IMR-90 (cell line): ENCODE measurements around the gene MRPL1. TPM values are rescaled to one million over a fixed set of nuclear protein-coding genes. Genes with fewer than 3 reads are reported as not detected.

ENCODE experiments used
- ATAC-seq: fragments of 200-7000 bp; cut with Tn5 transposase; 2 replicates; pipeline ENCODE4 v1.9.1; 2020; ENCODE audit warnings: low read depth, mild to moderate bottlenecking, moderate library complexity
- BruUV-seq: library from RNA; stranded (reverse); fragments of 400-500 nt; replicated peaks from 2 replicates; lab custom pipeline; 2021; lab: Mats Ljungman, UMichigan
- CTCF ChIA-PET: fragments of 300-600 bp; formaldehyde crosslinking; extraction: SDS; loops from one replicate; lab custom pipeline; 2021; ENCODE audit warnings: antibody characterized with exemption; lab: Yijun Ruan, JAX
- POLR2A ChIA-PET: fragments of 300-600 bp; sonication (Branson Sonifier 250); formaldehyde crosslinking; loops from one replicate; lab custom pipeline; 2022; ENCODE audit warnings: antibody characterized with exemption; ENCODE audit not compliant: unreplicated experiment; lab: Charles Lee
- DNase-seq: peaks from one replicate; pipeline ENCODE4 v3.0.0; 2013
- H2AFZ ChIP-seq: replicated peaks from 2 replicates; pipeline ENCODE3; 2013; ENCODE audit warnings: low read length, mild to moderate bottlenecking; ENCODE audit not compliant: poor library complexity
- H2AK5ac ChIP-seq: 2 replicates; pipeline ENCODE4 v1.6.1; 2013; ENCODE audit warnings: low read depth, low read length, inconsistent platforms
- H2AK9ac ChIP-seq: replicated peaks from 2 replicates; pipeline ENCODE3; 2013; ENCODE audit warnings: mild to moderate bottlenecking, low read depth, low read length, moderate library complexity; ENCODE audit not compliant: poor library complexity
- H2BK120ac ChIP-seq: 2 replicates; pipeline ENCODE4 v1.6.1; 2013; ENCODE audit warnings: low read depth, low read length, inconsistent platforms
- H2BK15ac ChIP-seq: 3 replicates; pipeline ENCODE4 v1.6.1; 2013; ENCODE audit warnings: low read depth, low read length, inconsistent platforms
- H2BK20ac ChIP-seq: 2 replicates; pipeline ENCODE4 v1.6.1; 2013; ENCODE audit warnings: low read depth, mild to moderate bottlenecking, inconsistent platforms, low read length, moderate library complexity
- H2BK5ac ChIP-seq: 2 replicates; pipeline ENCODE4 v1.6.1; 2013; ENCODE audit warnings: mild to moderate bottlenecking, low read depth, low read length, inconsistent platforms; ENCODE audit not compliant: poor library complexity, severe bottlenecking
- H3K14ac ChIP-seq: replicated peaks from 2 replicates; pipeline ENCODE4 v1.6.1; 2013; ENCODE audit warnings: low read depth, low read length, inconsistent platforms
- H3K18ac ChIP-seq: 2 replicates; pipeline ENCODE4 v1.6.1; 2013; ENCODE audit warnings: low read depth, low read length, control low read depth
- H3K23ac ChIP-seq: 2 replicates; pipeline ENCODE4 v1.6.1; 2013; ENCODE audit warnings: low read depth, low read length, inconsistent platforms
- H3K27ac ChIP-seq: 2 replicates; pipeline ENCODE4 v1.5.1; 2013; ENCODE audit warnings: mild to moderate bottlenecking, control low read depth, low read length; ENCODE audit not compliant: insufficient read depth
- H3K27me3 ChIP-seq: 2 replicates; pipeline ENCODE4 v1.6.1; 2013; ENCODE audit warnings: low read length; ENCODE audit not compliant: control insufficient read depth, insufficient read depth
- H3K36me3 ChIP-seq: 2 replicates; pipeline ENCODE4 v1.6.1; 2013; ENCODE audit warnings: low read length, mixed read lengths; ENCODE audit not compliant: control insufficient read depth, insufficient read depth
- H3K4ac ChIP-seq: 2 replicates; pipeline ENCODE4 v1.6.1; 2013; ENCODE audit warnings: low read depth, low read length, inconsistent platforms
- H3K4me1 ChIP-seq: 2 replicates; pipeline ENCODE4 v1.6.1; 2013; ENCODE audit warnings: low read length, mixed read lengths; ENCODE audit not compliant: control insufficient read depth, insufficient read depth
- H3K4me2 ChIP-seq: 2 replicates; pipeline ENCODE4 v1.6.1; 2013; ENCODE audit warnings: low read depth, mild to moderate bottlenecking, control low read depth, low read length, moderate library complexity
- H3K4me3 ChIP-seq: 2 replicates; pipeline ENCODE4 v1.5.1; 2013; ENCODE audit warnings: low read depth, mild to moderate bottlenecking, control low read depth, low read length, moderate library complexity; ENCODE audit not compliant: insufficient read depth
- H3K56ac ChIP-seq: 2 replicates; pipeline ENCODE4 v1.6.1; 2013; ENCODE audit warnings: low read length, inconsistent platforms; ENCODE audit not compliant: insufficient read depth; ENCODE audit errors: extremely low read depth
- H3K79me1 ChIP-seq, 2 experiments: 2 replicates each; pipeline ENCODE4 v1.6.1; 2013; ENCODE audit warnings: low read length in 2 of 2, inconsistent platforms in 1 of 2, low read depth in 1 of 2
- H3K9ac ChIP-seq: 2 replicates; pipeline ENCODE4 v1.6.1; 2013; ENCODE audit warnings: low read depth, low read length, control low read depth
- H3K9me1 ChIP-seq: 2 replicates; pipeline ENCODE4 v1.6.1; 2013; ENCODE audit warnings: low read length, inconsistent platforms; ENCODE audit not compliant: insufficient read depth
- H3K9me3 ChIP-seq: 2 replicates; pipeline ENCODE4 v1.6.1; 2013; ENCODE audit warnings: low read length; ENCODE audit not compliant: control insufficient read depth, insufficient read depth
- H4K20me1 ChIP-seq: 2 replicates; pipeline ENCODE4 v1.6.1; 2013; ENCODE audit warnings: low read length, inconsistent platforms; ENCODE audit not compliant: insufficient read depth
- H4K5ac ChIP-seq: 2 replicates; pipeline ENCODE4 v1.6.1; 2013; ENCODE audit warnings: mild to moderate bottlenecking, low read depth, low read length, control low read depth
- H4K8ac ChIP-seq, 2 experiments: 2 replicates each; pipeline ENCODE4 v1.6.1; 2013; ENCODE audit warnings: low read depth in 2 of 2, low read length in 2 of 2, control low read depth in 1 of 2, inconsistent platforms in 1 of 2
- H4K91ac ChIP-seq: 2 replicates; pipeline ENCODE4 v1.6.1; 2013; ENCODE audit warnings: low read depth, low read length, inconsistent platforms; ENCODE audit not compliant: insufficient read depth
- MAZ ChIP-seq: IDR thresholded peaks from 2 replicates; pipeline ENCODE4 v1.6.1; 2012; ENCODE audit warnings: low read depth, mild to moderate bottlenecking, low read length, improper control_type of control experiment, moderate library complexity, borderline replicate concordance
- MXI1 ChIP-seq: IDR thresholded peaks from 2 replicates; pipeline ENCODE4 v1.6.1; 2012; ENCODE audit warnings: low read depth, mild to moderate bottlenecking, low read length, moderate library complexity, borderline replicate concordance
- POLR2A ChIP-seq: IDR thresholded peaks from 2 replicates; pipeline ENCODE4 v1.6.1; 2012; ENCODE audit warnings: mild to moderate bottlenecking, low read depth, low read length
- RCOR1 ChIP-seq: IDR thresholded peaks from 2 replicates; pipeline ENCODE4 v1.6.1; 2012; ENCODE audit warnings: mild to moderate bottlenecking, low read length, improper control_type of control experiment; ENCODE audit not compliant: insufficient replicate concordance
- SMC3 ChIP-seq: fragments of 150-350 bp; IDR thresholded peaks from 2 replicates; pipeline ENCODE4 v1.6.1; 2016; ENCODE audit warnings: low read depth, mild to moderate bottlenecking, antibody characterized with exemption, low read length, moderate library complexity
- WGBS, 2 experiments: methylation state at CpG; one replicate each; pipeline versions ENCODE4 v1.1.5 to v1.1.7; 2013; ENCODE audit warnings: missing lambda C conversion rate in 2 of 2; ENCODE audit not compliant: insufficient read length in 1 of 2; ENCODE audit errors: extremely low coverage in 2 of 2; 5-methylcytosine and 5-hydroxymethylcytosine counted together
- dilution Hi-C: fragments of 300-500 bp; cut with HindIII; formaldehyde crosslinking; loops from one replicate; pipeline ENCODE4 v1.14.3; 2018; ENCODE audit warnings: low sequenced_read_pairs; ENCODE audit not compliant: unreplicated experiment
- in situ Hi-C: fragments of 300-500 bp; cut with MboI; formaldehyde crosslinking; loops from 3 replicates; pipeline ENCODE4 v1.14.3; 2019; ENCODE audit warnings: low sequenced_read_pairs, inconsistent platforms, mixed read lengths
- intact Hi-C: fragments of 100-400 bp; cut with micrococcal nuclease; formaldehyde crosslinking; loops from 2 replicates; pipeline ENCODE4 v1.10.0; 2022
- polyA plus RNA-seq, 3 experiments: library from polyadenylated mRNA; depleted of rRNA; stranded (reverse); fragments of >200 nt; gene quantifications; 2 replicates each; pipeline ENCODE4 v1.2.3, GENCODE V29; 2012; ENCODE audit warnings: low replicate concordance in 1 of 3
- total RNA-seq: library from RNA; depleted of rRNA; stranded (reverse); fragments of >200 nt; gene quantifications from 2 replicates; pipeline ENCODE4 v1.2.3, GENCODE V29; 2012

The MRPL1 gene
- total and polyA plus RNA-seq, 2 of the 4 experiments (the other 2 are of a cell fraction) = 13.4 to 22.5 TPM

GRCh38 chr4:77819843-77820648 lies 42.6 kb upstream of the MRPL1 start:
- Histone ChIP-seq H3K27me3 (no peaks in the 10 kb centered on the region), H2BK5ac (peak overlapping the region; percentile 85), H3K9ac (peak overlapping the region; percentile 88), H4K5ac (peak overlapping the region; percentile 40), H3K4me3 (peak overlapping the region; percentile 94), H2AFZ (peak overlapping the region; percentile 98), H4K8ac (peak overlapping the region; percentile 74 to 84; a peak in 3 of 4 replicates), H4K20me1 (peaks cover 16% of the 10 kb centered on the region; the same call in 1 of the 2 replicates), H3K4me2 (peak overlapping the region; percentile 91), H2AK9ac (peak overlapping the region; percentile 66), H2BK120ac (peak overlapping the region; percentile 69; the same call in 1 of the 2 replicates), H2BK20ac (no peak overlapping the region), H3K9me3 (no peaks in the 10 kb centered on the region), H2AK5ac (peak overlapping the region; percentile 34; the same call in 1 of the 2 replicates), H4K91ac (peak overlapping the region; percentile 75), H3K4me1 (peaks cover 2% of the 10 kb centered on the region), H3K14ac (peak overlapping the region; percentile 72; the same call in 1 of the 2 replicates), H3K23ac (peak overlapping the region; percentile 72), H3K27ac (peak overlapping the region; percentile 86), H3K56ac (peak overlapping the region; percentile 77), H3K18ac (peak overlapping the region; percentile 63; the same call in 1 of the 2 replicates), H3K4ac (peak overlapping the region; percentile 66), H3K79me1 (peaks cover 8 to 12% of the 10 kb centered on the region in 2 experiments), H3K36me3 (no peaks in the 10 kb centered on the region), H3K9me1 (no peaks in the 10 kb centered on the region), H2BK15ac (0 out of 3 replicates have a peak overlapping the region, but pooled peaks have one; percentile 29)
- ChIA-PET CTCF (interaction anchor here (0.8 to 1.2 kb wide), 2 partner anchors 11 to 19 kb away, joined by 3 to 4 read pairs; no protein-coding TSS in a partner anchor), POLR2A (interaction anchor here (0.5 to 1.0 kb wide), 2 partner anchors 43 to 111 kb away, joined by 3 read pairs; partner anchors contain the start of gene MRPL1)
- TF ChIP-seq RCOR1 (no peak), MAZ (peak; percentile 77; the same call in 1 of the 2 replicates), POLR2A (peak; percentile 53; the same call in 1 of the 2 replicates), MXI1 (0 out of 2 replicates have a peak, but pooled peaks have one; percentile 29), SMC3 (no peak)
- DNase-seq (peak; percentile 70), ATAC-seq (peak; percentile 83)
- intact Hi-C loops = loop anchor here (5.0 kb wide), 4 partner anchors 43 to 433 kb away; no protein-coding TSS in a partner anchor
- BruUV-seq = no TSS peak
- in situ Hi-C loops = no loop called here
- WGBS, 2 experiments = 0% methylated on average over 14 of the region's 81 CpGs; no CpG with 5 or more reads in 1 of the 2 experiments
- dilution Hi-C loops = no loop called here
